ENCODE data around the gene CEP44. TPM values are rescaled to one million over a fixed set of nuclear protein-coding genes. Genes with fewer than 3 reads are reported as not detected.
"Not testable (repeated sequence)": the region's sequence is repeated elsewhere in the genome, so short reads cannot be mapped to it uniquely, and the experiment has no call there.

The CEP44 gene
- polyA plus RNA-seq, 1 donor from 2014 or later = 9.9 TPM

DNA sequence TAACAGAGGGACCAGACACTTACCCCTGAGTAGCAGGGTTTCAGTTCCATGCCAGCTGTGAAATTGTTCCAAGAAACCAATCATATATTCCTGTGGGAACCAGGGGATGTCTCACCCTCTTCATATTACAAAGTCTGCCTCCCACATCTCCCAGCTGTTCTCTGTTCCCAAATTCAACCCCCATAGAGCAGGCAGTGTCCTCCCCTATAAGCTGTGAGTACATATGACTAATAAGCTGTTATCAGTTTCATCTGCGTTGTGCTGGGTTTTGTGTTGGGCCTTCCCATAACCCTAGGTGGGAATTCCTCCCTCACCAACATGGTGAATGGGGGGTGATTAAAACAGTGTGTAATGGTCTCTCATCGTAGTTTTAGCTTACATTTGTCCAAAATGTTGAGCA lies 41.0 kb downstream of the CEP44 start:
- H3K27ac Mint-ChIP-seq = no peak overlapping the region
- peaks cover 0 to 5% (median 0%) of the 10 kb centered on the region in 3 donors for H3K4me1 Mint-ChIP-seq
- H3K4me3 Mint-ChIP-seq = no peak overlapping the region
- no peaks in the 10 kb centered on the region for H3K27me3 Mint-ChIP-seq
- no peaks in the 10 kb centered on the region for H3K9me3 Mint-ChIP-seq
- H3K36me3 Mint-ChIP-seq = peaks cover 3% of the 10 kb centered on the region

DNA sequence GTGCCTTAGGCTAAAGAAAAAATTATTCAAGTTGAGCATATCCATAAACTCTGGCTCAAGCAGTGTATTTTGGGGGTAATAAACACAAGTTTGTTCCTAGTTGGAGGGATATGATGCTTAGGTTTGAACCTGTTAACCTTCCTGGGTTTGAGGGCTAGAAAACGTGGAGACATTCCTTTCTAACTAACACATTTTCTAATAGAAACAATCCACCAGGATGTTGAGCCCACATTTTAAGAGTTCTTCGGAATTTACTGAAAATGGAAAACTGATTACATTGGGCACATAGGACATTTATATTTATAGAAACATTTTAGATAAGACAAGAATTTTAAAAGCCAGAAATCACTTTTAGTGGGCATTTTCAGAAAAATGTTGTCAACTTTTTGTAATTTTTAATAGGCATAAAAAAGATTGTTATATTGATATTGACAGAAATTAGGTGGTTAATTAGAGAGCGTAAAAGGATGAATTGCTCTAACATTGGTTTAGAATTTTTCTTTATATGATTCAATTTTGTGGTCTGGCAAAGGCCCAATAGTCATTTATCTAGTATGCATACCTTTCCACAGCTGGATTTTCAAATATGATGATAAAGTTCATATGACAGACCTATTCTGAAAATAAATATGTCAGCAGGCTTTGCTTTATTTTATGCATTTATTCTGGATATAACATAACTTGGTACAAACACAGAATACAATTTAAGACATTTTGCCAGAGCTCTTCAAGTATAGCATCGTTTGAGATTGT lies 49.2 kb downstream of the CEP44 start:
- H3K36me3 Mint-ChIP-seq = peaks cover 3% of the 10 kb centered on the region

DNA sequence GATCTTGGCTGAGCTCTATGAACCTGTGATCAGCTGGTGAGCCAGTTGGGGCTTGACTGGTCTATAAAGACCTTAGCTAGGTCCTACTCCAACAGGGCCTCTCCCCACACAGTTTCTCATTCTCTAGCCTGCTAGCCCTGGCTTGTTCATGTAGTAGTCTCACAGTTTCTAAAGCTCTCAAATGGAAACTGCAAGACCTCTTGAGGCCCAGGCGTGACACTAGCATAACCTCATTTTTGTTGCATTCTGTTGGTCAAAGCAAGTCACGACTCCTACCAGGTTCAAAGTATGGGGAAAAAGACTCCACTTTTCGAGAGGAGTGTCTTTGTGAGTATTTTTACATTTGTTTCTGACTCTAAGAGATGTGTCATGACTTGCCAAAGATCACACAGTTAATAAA lies 50.9 kb downstream of the CEP44 start:
- H3K4me3 Mint-ChIP-seq = no peak overlapping the region
- H3K4me1 Mint-ChIP-seq = no peaks in the 10 kb centered on the region
- no peaks in the 10 kb centered on the region for H3K36me3 Mint-ChIP-seq
- H3K9me3 Mint-ChIP-seq = no peaks in the 10 kb centered on the region
- no peak overlapping the region for H3K27ac Mint-ChIP-seq
- no peaks in the 10 kb centered on the region for H3K27me3 Mint-ChIP-seq

More for the DNA sequence above, 49.2 kb downstream of the CEP44 start:
- H3K27me3 Mint-ChIP-seq = no peaks in the 10 kb centered on the region
- no peaks in the 10 kb centered on the region for H3K9me3 Mint-ChIP-seq
- no peaks in the 10 kb centered on the region for H3K4me1 Mint-ChIP-seq
- H3K27ac Mint-ChIP-seq = no peak overlapping the region
- no peak overlapping the region for H3K4me3 Mint-ChIP-seq

DNA sequence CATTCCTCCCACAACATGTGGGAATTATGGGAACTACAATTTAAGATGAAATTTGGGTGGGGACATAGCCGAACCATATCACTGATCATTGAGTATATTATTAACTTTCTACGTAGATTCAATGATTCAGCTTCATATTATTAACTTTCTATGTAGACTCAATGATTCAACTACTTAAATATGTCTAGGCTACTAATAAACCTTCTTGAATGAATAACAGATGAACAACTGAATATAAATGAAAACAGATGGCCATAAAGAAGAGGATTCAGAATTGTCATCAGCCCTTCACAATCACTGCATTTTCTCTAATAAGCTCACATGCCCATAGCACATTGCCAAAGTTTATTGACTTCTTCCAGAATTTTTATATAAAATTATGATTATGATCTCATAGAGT lies 57.0 kb downstream of the CEP44 start:
- Mint-ChIP-seq H3K36me3 (no peaks in the 10 kb centered on the region), H3K9me3 (no peaks in the 10 kb centered on the region), H3K4me3 (no peak overlapping the region), H3K27me3 (peaks cover 2% of the 10 kb centered on the region), H3K4me1 (no peaks in the 10 kb centered on the region), H3K27ac (no peak overlapping the region)

DNA sequence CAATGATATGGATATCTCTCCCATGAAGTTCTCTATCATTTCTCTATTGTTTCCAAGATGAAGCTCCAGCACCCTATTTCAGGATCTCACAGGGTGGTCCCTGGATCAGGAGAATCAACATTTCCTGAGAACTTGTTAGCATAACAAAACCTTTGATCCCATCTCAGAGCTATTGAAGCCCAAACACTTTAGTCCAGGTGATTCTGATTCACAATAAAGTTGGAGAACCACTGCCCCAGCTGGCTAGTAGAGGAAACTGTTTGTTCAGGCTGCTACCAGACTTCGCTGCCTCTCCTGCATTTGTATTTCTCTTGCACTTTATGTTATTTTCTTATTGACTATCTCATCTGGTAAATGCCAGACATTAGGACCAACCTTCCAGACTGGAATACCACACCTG lies 65.4 kb downstream of the CEP44 start:
- Mint-ChIP-seq H3K9me3 (peaks cover 2 to 7% (median 7%) of the 10 kb centered on the region in 3 donors), H3K27me3 (peaks cover 7% of the 10 kb centered on the region), H3K4me1 (no peaks in the 10 kb centered on the region), H3K4me3 (no peak overlapping the region), H3K27ac (no peak overlapping the region), H3K36me3 (peaks cover 2% of the 10 kb centered on the region)

DNA sequence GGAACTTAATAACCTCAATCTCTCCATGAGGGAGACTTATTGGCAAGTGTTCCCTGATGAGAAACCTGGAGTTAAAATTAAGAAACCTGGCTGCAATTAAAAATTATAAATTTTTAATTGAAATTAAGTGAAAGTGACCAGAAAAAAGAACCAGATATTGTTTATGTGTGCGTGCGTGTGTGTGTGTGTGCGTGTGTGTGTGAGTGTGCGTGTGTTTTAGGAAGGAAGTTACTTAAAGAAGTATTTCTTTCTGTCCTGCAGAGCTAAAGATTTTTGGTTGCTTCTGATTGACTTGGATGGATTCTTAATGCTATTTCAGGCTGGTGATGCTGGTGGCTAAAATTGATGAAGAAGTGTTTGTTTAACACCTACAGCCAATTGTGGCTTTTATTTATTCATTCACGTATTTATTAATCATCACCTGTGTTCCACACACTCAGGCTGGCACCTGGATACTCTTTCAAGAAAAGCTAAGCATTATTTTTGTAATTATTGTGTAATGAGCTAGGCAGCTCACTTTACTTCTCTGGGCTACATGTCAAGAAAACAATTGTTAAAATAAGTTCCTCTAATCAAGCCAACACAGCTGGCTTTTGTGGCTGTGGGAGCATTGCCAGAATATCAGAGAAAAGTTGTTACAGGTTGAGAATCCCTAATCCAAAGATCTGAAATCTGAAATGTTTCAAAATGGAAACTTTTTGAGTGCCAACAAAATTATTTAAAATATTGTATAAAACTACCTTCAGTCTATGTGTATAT lies 68.5 kb downstream of the CEP44 start:
- H3K36me3 Mint-ChIP-seq = peaks cover 2% of the 10 kb centered on the region

DNA sequence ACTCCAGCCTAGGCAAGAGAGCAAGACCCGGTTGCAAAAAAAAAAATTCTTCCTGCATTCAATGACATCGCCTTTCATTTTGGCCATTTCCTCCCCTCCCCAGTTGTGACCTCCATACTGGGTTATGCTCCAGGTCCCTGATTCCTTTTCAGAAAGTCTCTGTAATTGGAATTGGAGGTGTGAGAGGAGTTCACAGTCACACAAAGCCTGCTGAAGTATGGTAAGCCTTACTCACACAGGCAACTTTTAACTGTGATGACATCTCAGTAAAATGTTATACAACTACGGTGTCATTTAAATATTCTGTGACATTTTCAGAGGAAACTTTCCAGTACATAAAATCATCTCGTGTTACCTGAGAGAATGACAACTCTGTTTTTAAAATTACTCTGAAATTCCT lies 73.6 kb downstream of the CEP44 start:
- Mint-ChIP-seq H3K4me3 (no peak overlapping the region), H3K4me1 (no peaks in the 10 kb centered on the region), H3K9me3 (peaks cover 0 to 4% (median 0%) of the 10 kb centered on the region in 3 donors), H3K36me3 (no peaks in the 10 kb centered on the region), H3K27me3 (peaks cover 4% of the 10 kb centered on the region), H3K27ac (no peak overlapping the region)

More for the DNA sequence above, 68.5 kb downstream of the CEP44 start:
- H3K27ac Mint-ChIP-seq = no peak overlapping the region
- no peaks in the 10 kb centered on the region for H3K4me1 Mint-ChIP-seq
- H3K9me3 Mint-ChIP-seq = peaks cover under 1 to 7% (median 7%) of the 10 kb centered on the region in 3 donors
- H3K27me3 Mint-ChIP-seq = peaks cover 7% of the 10 kb centered on the region
- H3K4me3 Mint-ChIP-seq = no peak overlapping the region

DNA sequence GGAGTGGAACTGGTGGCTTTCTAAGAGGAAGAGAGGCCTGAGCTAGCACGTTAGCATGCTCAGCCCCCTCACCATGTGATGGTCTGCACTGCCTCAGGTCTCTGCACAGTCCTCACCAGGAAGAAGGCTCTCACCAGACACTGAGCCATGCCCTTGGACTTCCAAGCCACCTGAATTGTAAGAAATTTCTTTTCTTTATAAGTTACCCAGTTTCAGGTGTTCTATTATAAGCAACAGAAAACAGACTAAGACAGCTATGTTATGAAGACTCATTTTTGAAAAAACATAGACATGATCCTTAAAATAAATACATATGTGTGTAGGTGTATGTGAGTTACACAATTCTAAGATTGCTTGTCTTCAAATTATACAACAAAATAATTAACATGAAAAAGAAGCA lies 74.7 kb downstream of the CEP44 start:
- H3K4me1 Mint-ChIP-seq = no peaks in the 10 kb centered on the region
- H3K27me3 Mint-ChIP-seq = peaks cover 4% of the 10 kb centered on the region
- H3K9me3 Mint-ChIP-seq = peaks cover 0 to 4% (median 0%) of the 10 kb centered on the region in 3 donors
- H3K4me3 Mint-ChIP-seq = no peak overlapping the region
- no peaks in the 10 kb centered on the region for H3K36me3 Mint-ChIP-seq
- no peak overlapping the region for H3K27ac Mint-ChIP-seq

DNA sequence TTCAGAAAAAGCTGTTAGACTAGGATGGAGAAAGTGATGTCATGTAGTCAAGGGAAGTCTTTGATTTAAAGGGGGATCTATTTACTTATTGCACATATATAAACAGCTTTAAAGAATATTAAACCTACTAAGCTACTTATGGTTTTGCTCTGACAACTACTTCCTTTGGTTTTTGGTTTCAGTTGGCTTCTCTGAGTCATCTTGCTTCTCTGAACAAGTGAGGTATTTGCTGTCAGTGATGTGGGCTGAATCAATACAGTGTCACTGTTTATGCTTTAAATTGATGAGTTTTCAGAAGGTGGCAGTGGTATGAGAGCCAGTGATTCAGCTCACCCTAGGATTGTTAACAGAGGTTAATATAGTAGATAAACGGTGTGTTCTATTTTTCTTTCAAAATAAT lies 75.1 kb downstream of the CEP44 start:
- H3K4me3 Mint-ChIP-seq = no peak overlapping the region
- no peak overlapping the region for H3K27ac Mint-ChIP-seq
- no peaks in the 10 kb centered on the region for H3K36me3 Mint-ChIP-seq
- no peaks in the 10 kb centered on the region for H3K4me1 Mint-ChIP-seq
- H3K9me3 Mint-ChIP-seq = peaks cover 0 to 4% (median 0%) of the 10 kb centered on the region in 3 donors
- peaks cover 4% of the 10 kb centered on the region for H3K27me3 Mint-ChIP-seq

DNA sequence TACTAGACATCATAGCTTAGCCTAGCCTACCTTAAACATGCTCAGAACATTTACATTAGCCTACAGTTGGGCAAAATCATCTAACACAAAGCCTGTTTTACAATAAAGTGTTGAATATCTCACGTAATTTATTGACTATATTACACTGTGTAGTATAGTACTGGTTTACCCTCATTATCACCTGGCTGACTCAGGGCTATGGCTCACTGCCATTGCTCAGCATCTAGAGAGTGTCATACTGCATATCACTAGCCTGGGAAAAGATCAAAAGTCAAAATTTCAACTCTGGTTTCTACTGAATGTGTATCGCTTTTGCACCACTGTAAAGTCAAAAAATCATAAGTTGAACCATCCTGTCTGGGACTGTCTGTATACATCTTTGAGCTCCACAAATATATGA lies 78.6 kb downstream of the CEP44 start:
- Mint-ChIP-seq H3K27me3 (no peaks in the 10 kb centered on the region), H3K36me3 (no peaks in the 10 kb centered on the region), H3K9me3 (peaks cover 0 to 4% (median 2%) of the 10 kb centered on the region in 3 donors), H3K4me3 (no peak overlapping the region), H3K4me1 (no peaks in the 10 kb centered on the region), H3K27ac (no peak overlapping the region)

DNA sequence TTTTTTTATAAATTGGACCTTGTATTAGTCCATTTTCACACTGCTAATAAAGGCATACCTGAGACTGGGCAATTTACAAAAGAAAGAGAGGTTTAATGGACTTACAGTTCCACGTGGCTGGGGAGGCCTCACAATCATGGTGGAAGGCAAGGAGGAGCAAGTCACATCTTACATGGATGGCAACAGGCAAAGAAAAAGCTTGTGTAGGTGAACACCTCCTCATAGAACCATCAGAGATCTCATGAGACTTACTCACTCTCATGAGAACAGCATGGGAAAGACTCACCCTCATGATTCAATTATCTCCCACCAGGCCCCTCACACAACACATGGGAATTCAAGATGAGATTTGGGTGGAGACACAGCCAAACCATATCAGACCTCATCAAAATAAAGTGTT lies 80.1 kb downstream of the CEP44 start:
- not testable (repeated sequence) for H3K27ac Mint-ChIP-seq, H3K9me3 Mint-ChIP-seq, H3K36me3 Mint-ChIP-seq, H3K4me1 Mint-ChIP-seq, H3K4me3 Mint-ChIP-seq, H3K27me3 Mint-ChIP-seq

DNA sequence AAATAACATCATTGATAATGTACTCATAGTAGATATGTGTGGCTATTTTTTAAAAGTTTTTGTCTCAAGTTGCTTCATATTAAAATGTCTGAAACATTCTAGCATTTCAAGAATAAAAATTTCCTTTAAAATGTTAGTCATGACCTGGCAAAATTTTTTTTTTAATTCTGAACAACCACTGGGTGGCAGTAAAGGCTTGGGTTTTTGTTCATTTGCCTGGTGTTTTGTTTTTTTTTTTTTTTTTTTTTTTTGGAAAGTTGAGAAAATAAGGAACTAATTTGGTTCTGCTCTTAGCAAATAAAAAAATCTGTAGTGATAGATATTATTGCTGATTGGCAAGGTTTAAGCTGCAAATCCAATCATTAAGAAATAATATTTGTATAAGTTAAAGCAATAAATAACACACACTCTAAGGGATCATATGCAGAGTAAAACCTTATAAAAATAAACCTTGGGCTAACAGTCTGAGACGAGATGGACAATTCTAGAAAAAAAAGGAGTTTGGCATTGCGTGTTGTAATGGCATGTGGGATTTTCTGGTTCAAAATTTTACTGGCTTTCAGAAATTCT lies 81.4 kb downstream of the CEP44 start:
- Mint-ChIP-seq H3K27me3 (no peaks in the 10 kb centered on the region), H3K36me3 (peaks cover 1% of the 10 kb centered on the region), H3K27ac (no peak overlapping the region)

DNA sequence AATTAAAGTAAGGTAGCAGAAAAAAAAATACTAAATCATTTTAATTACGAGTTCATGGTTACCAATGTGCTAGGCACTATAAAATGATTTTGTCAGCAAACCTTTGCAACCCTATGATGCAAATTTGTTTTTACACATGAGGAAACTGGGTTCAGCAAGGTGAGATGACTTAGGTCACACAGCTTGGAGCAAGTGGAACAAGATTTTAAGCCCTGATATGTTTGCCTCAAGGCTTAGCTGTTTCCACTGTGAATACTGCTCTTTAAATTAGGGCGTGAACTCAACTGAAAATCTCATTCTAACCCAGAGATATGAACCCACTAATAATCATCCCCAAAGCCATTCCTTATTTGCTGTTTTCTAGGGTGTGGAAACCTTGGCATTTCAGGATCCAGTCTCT lies 86.3 kb downstream of the CEP44 start:
- Mint-ChIP-seq H3K4me3 (no peak overlapping the region), H3K27ac (no peak overlapping the region), H3K36me3 (peaks cover 1% of the 10 kb centered on the region), H3K27me3 (no peaks in the 10 kb centered on the region), H3K4me1 (no peaks in the 10 kb centered on the region), H3K9me3 (peaks cover 0 to 3% (median 0%) of the 10 kb centered on the region in 3 donors)

More for the DNA sequence above, 81.4 kb downstream of the CEP44 start:
- Mint-ChIP-seq H3K9me3 (peaks cover 0 to 3% (median 0%) of the 10 kb centered on the region in 3 donors), H3K4me1 (no peaks in the 10 kb centered on the region), H3K4me3 (no peak overlapping the region)

DNA sequence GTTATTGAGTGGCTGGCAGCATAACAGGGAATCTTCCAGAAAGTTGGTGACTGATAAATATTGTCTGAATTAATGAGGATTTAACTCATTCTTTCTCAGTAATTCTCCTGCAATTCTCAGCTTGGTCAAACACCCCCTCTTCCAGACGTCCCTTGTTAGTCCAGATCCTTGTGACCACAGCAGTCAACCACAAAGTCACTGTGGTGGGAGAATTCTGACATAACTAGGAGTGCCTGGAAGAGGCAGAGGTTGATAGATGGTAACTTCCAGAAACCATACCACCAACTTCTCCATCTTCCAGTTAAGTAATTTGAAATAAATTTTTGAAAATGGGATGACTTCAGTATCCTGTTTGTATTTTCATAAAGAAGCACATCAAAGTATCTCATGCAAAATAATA lies 90.1 kb downstream of the CEP44 start:
- Mint-ChIP-seq H3K27me3 (no peaks in the 10 kb centered on the region), H3K36me3 (peaks cover under 1% of the 10 kb centered on the region), H3K9me3 (no peaks in the 10 kb centered on the region), H3K27ac (no peak overlapping the region), H3K4me3 (no peak overlapping the region), H3K4me1 (no peaks in the 10 kb centered on the region)

DNA sequence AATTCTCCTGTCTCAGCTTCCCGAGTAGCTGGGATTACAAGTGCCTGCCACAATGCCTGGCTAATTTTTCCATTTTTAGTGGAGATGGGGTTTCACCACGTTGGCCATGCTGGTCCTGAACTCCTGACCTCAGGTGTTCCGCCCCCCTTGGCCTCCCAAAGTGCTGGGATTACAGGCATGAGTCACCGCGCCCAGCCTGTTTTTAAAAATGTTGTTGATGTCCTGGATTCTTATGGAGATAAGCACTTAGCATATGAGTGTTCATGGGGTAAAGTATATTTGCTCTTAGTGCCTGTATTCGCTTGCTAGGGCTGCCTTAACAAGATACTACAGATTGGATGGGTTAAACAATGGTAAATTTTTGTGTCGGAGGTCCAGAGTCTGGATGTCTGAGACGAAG lies 91.7 kb downstream of the CEP44 start:
- no peaks in the 10 kb centered on the region for H3K27me3 Mint-ChIP-seq
- no peaks in the 10 kb centered on the region for H3K9me3 Mint-ChIP-seq
- no peaks in the 10 kb centered on the region for H3K36me3 Mint-ChIP-seq
- H3K4me1 Mint-ChIP-seq = no peaks in the 10 kb centered on the region
- no peak overlapping the region for H3K27ac Mint-ChIP-seq
- H3K4me3 Mint-ChIP-seq = no peak overlapping the region
